Uterus (tissue), 2 donors: ENCODE data around the gene COL4A1.

Experiments used
- CTCF ChIP-seq, 4 experiments: fragments of 200-600 bp in 2 of 4; fragments of 450-650 bp in 2 of 4; sonication (generic) in 2 of 4; IDR thresholded peaks; one replicate each; pipeline ENCODE4 v1.5.1; 2016 to 2019; ENCODE audit warnings: antibody characterized with exemption in 4 of 4, mild to moderate bottlenecking in 2 of 4, moderate library complexity in 1 of 4
- POLR2A ChIP-seq, 2 donors: fragments of 450-650 bp; IDR thresholded peaks; one replicate each; pipeline ENCODE4 v1.6.1; 2016; ENCODE audit warnings: antibody characterized with exemption in 2 of 2, mild to moderate bottlenecking in 1 of 2, moderate library complexity in 1 of 2

DNA sequence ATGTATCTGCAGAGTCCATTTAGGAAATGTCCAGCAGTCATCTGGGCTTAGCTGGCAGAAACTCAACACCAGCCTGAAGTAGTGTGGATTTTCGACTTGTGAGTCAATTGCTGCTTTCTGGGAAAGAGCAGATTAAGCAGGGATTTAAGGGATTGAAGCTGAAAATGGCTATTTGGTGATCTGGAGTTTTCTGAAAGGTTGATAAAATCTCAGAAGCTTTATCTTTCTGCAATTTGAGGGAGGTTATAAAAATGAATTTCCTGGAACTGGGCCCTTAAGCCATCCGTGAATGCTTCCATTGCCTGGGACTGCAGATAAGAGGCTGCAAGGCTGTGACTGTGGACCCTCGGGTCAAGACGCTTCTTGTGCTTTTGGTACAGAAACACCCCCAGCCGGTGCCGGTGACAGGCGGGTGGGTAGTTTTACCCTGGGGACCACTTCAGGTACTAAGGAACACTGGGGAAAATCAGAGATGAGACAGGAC is 61.5 kb downstream of the COL4A1 start:
- no peak for TF ChIP-seq CTCF (IDR thresholded peaks at IDR 0.05)
- TF ChIP-seq POLR2A (IDR thresholded peaks at IDR 0.05): no peak
